HepG2 (cell line): ENCODE data around the gene SLC16A3.
A peak's percentile ranks its signal among the peaks of the same experiment; 100 is the strongest.

ENCODE experiments used
- EP300 ChIP-seq, 3 experiments: sonication (generic) in 1 of 3; formaldehyde crosslinking in 1 of 3; IDR thresholded peaks; 2 replicates each; pipeline versions ENCODE4 v1.5.1 to v1.6.1; 2011 to 2020; ENCODE audit warnings: low read depth in 2 of 3, low read length in 2 of 3, borderline replicate concordance in 1 of 3, improper control_type of control experiment in 1 of 3, mild to moderate bottlenecking in 1 of 3, missing genetic modification reagents in 1 of 3, moderate library complexity in 1 of 3
- ESRRA ChIP-seq: sonication (generic); formaldehyde crosslinking; IDR thresholded peaks from 2 replicates; pipeline ENCODE4 v1.5.1; 2020; ENCODE audit warnings: mild to moderate bottlenecking, low read depth, missing genetic modification reagents
- HES4 ChIP-seq: sonication (generic); formaldehyde crosslinking; IDR thresholded peaks from 2 replicates; pipeline ENCODE4 v1.9.0; 2021; ENCODE audit warnings: mild to moderate bottlenecking, missing genetic modification reagents, borderline replicate concordance
- POLR2A ChIP-seq, 2 experiments: IDR thresholded peaks; 2 replicates each; pipeline ENCODE4 v1.6.1; 2011; ENCODE audit warnings: low read depth in 2 of 2, low read length in 2 of 2, mild to moderate bottlenecking in 1 of 2, moderate library complexity in 1 of 2; ENCODE audit not compliant: insufficient read depth in 1 of 2
- RELA ChIP-seq: sonication (generic); formaldehyde crosslinking; IDR thresholded peaks from 2 replicates; pipeline ENCODE4 v1.4.0; 2020; ENCODE audit warnings: missing genetic modification reagents
- RNF2 ChIP-seq: fragments of 450-650 bp; conservative IDR thresholded peaks from 2 replicates; pipeline ENCODE4 v1.6.1; 2016; ENCODE audit warnings: low read depth
- SMAD3 ChIP-seq: sonication (generic); formaldehyde crosslinking; IDR thresholded peaks from 2 replicates; pipeline ENCODE4 v1.4.0; 2020; ENCODE audit warnings: missing genetic modification reagents
- ZNF180 ChIP-seq: sonication (generic); formaldehyde crosslinking; IDR thresholded peaks from 2 replicates; pipeline ENCODE4 v1.4.0; 2020; ENCODE audit warnings: low read depth, missing genetic modification reagents, borderline replicate concordance
- ZNF329 ChIP-seq: sonication (generic); formaldehyde crosslinking; IDR thresholded peaks from 2 replicates; pipeline ENCODE4 v1.9.0; 2021; ENCODE audit warnings: low read depth, mild to moderate bottlenecking, missing genetic modification reagents

DNA sequence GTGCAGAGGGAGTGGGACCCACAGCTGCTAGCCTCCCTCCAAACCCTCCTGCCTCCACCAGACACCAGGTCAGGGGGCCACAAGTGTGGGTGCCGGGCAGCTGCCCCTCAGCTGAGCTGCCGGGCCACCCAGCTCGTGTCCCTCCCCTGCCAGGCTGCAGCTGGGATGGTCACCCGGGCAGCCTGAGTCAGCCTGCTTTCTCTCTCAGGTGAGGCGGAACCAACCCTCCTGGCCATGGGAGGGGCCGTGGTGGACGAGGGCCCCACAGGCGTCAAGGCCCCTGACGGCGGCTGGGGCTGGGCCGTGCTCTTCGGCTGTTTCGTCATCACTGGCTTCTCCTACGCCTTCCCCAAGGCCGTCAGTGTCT is 6.9 kb downstream of the SLC16A3 start:
- TF ChIP-seq ZNF329 (CRISPR knock-in tag) (no peak), EP300 (IDR thresholded peaks at IDR 0.05; ENCODE audit: low read depth in 2 of 2, low read length in 2 of 2) (no peak), EP300 (CRISPR knock-in tag; IDR thresholded peaks at IDR 0.05; ENCODE audit: borderline replicate concordance) (no peak), POLR2A (IDR thresholded peaks at IDR 0.05; ENCODE audit: insufficient read depth in 1 of 2, low read depth in 2 of 2, low read length in 2 of 2) (peak in 1 of 2 experiments; percentile 29; a peak in 1 of 4 replicates), ESRRA (no peak), RNF2 (no peak), HES4 (CRISPR knock-in tag) (no peak), SMAD3 (CRISPR knock-in tag) (no peak), ZNF180 (CRISPR knock-in tag) (no peak), RELA (CRISPR knock-in tag) (no peak)
